HepG2 (cell line): ENCODE measurements around the gene SIGLEC10. TPM values are rescaled to one million over a fixed set of nuclear protein-coding genes. Genes with fewer than 3 reads are reported as not detected.

Experiments used
- ADNP ChIP-seq: sonication (generic); formaldehyde crosslinking; IDR thresholded peaks from 2 replicates; pipeline ENCODE4 v1.4.0; 2020; ENCODE audit warnings: missing genetic modification reagents
- BRCA1 ChIP-seq: sonication (generic); formaldehyde crosslinking; IDR thresholded peaks from 2 replicates; pipeline ENCODE4 v1.4.0; 2020; ENCODE audit warnings: missing genetic modification reagents
- ESRRA ChIP-seq: sonication (generic); formaldehyde crosslinking; IDR thresholded peaks from 2 replicates; pipeline ENCODE4 v1.5.1; 2020; ENCODE audit warnings: mild to moderate bottlenecking, low read depth, missing genetic modification reagents
- IKZF4 ChIP-seq: sonication (generic); formaldehyde crosslinking; IDR thresholded peaks from 2 replicates; pipeline ENCODE4 v1.5.1; 2020; ENCODE audit warnings: borderline replicate concordance, mild to moderate bottlenecking, low read depth, missing genetic modification reagents; ENCODE audit errors: not compliant biosample characterization
- KLF6 ChIP-seq: IDR thresholded peaks from 2 replicates; pipeline ENCODE4 v1.8.0; 2016; ENCODE audit warnings: missing biosample characterization, missing genetic modification reagents
- NFE2L1 ChIP-seq: sonication (generic); formaldehyde crosslinking; IDR thresholded peaks from 2 replicates; pipeline ENCODE4 v1.4.0; 2020; ENCODE audit warnings: missing genetic modification reagents, mild to moderate bottlenecking, borderline replicate concordance
- ONECUT2 ChIP-seq: sonication (generic); formaldehyde crosslinking; IDR thresholded peaks from 2 replicates; pipeline ENCODE4 v1.4.0; 2020; ENCODE audit warnings: missing genetic modification reagents
- POLR2G ChIP-seq: fragments of 200-400 bp; formaldehyde crosslinking; IDR thresholded peaks from 2 replicates; pipeline ENCODE4 v1.6.1; 2018; ENCODE audit warnings: mild to moderate bottlenecking, low read depth, low read length, moderate library complexity
- PRPF4 ChIP-seq: fragments of 200-400 bp; formaldehyde crosslinking; IDR thresholded peaks from 2 replicates; pipeline ENCODE4 v1.6.1; 2016; ENCODE audit warnings: low read length, low read depth; ENCODE audit not compliant: poor library complexity, severe bottlenecking
- SALL1 ChIP-seq: sonication (generic); formaldehyde crosslinking; IDR thresholded peaks from 2 replicates; pipeline ENCODE4 v1.8.0; 2022; ENCODE audit warnings: mild to moderate bottlenecking, missing genetic modification reagents
- SIX4 ChIP-seq: sonication (generic); formaldehyde crosslinking; IDR thresholded peaks from 2 replicates; pipeline ENCODE4 v1.4.0; 2020; ENCODE audit warnings: missing genetic modification reagents
- ZFP1 ChIP-seq: IDR thresholded peaks from 2 replicates; pipeline ENCODE4 v1.6.1; 2016
- ZNF546 ChIP-seq: sonication (generic); formaldehyde crosslinking; conservative IDR thresholded peaks from 2 replicates; pipeline ENCODE4 v1.8.1; 2023; ENCODE audit warnings: mild to moderate bottlenecking, missing genetic modification reagents
- ZNF567 ChIP-seq: sonication (generic); formaldehyde crosslinking; IDR thresholded peaks from 2 replicates; pipeline ENCODE4 v1.8.1; 2023; ENCODE audit warnings: mild to moderate bottlenecking, missing genetic modification reagents, borderline replicate concordance
- ZNF75D ChIP-seq: sonication (generic); formaldehyde crosslinking; IDR thresholded peaks from 2 replicates; pipeline ENCODE4 v1.8.1; 2023; ENCODE audit warnings: missing genetic modification reagents, mild to moderate bottlenecking, borderline replicate concordance
- ZNF768 ChIP-seq: sonication (generic); formaldehyde crosslinking; IDR thresholded peaks from 2 replicates; pipeline ENCODE4 v1.4.0; 2020; ENCODE audit warnings: missing genetic modification reagents
- ZNF788 ChIP-seq: sonication (generic); formaldehyde crosslinking; IDR thresholded peaks from 2 replicates; pipeline ENCODE4 v1.5.0; 2020; ENCODE audit warnings: mild to moderate bottlenecking, missing genetic modification reagents, borderline replicate concordance
- polyA plus RNA-seq, 8 experiments: library from polyadenylated mRNA; depleted of rRNA in 3 of 8; stranded (reverse) in 7 of 8; unstranded in 1 of 8; fragments of >200 nt; fragmentation: Illumina TruSeq in 4 of 8; extraction: Trizol in 4 of 8; gene quantifications; 2 replicates each; pipeline versions ENCODE4 v1.2.1 to v1.2.3, GENCODE V29; 2011 to 2016; ENCODE audit warnings: low read depth in 4 of 8, missing spikeins in 1 of 8, mixed read lengths in 1 of 8; ENCODE audit not compliant: insufficient read depth in 1 of 8
- total RNA-seq, 5 experiments: library from RNA; depleted of rRNA; stranded (reverse); fragments of >200 nt; fragmentation: Illumina TruSeq; extraction: Trizol; gene quantifications; 2 replicates each; pipeline ENCODE4 v1.2.3, GENCODE V29; 2016; ENCODE audit warnings: low read depth in 1 of 5
- TF ChIP-seq, protein P1 (sequence below): sonication (generic); formaldehyde crosslinking; IDR thresholded peaks from 2 replicates; pipeline ENCODE4 v1.5.1; 2020; ENCODE audit warnings: mild to moderate bottlenecking, missing genetic modification reagents, borderline replicate concordance
- TF ChIP-seq, protein P2 (sequence below): sonication (generic); formaldehyde crosslinking; IDR thresholded peaks from 2 replicates; pipeline ENCODE4 v1.5.0; 2020; ENCODE audit warnings: mild to moderate bottlenecking, missing genetic modification reagents
- TF ChIP-seq, protein P3 (sequence below): sonication (generic); formaldehyde crosslinking; IDR thresholded peaks from 2 replicates; pipeline ENCODE4 v1.4.0; 2020; ENCODE audit warnings: missing genetic modification reagents
- TF ChIP-seq, protein P4 (sequence below): IDR thresholded peaks from 2 replicates; pipeline ENCODE4 v1.6.1; 2016; ENCODE audit warnings: low read depth

The SIGLEC10 gene
- total and polyA plus RNA-seq, 2 of the 13 experiments (the other 11 are each of a cell fraction or from before 2014, with no cell fraction given), result not detected

DNA sequence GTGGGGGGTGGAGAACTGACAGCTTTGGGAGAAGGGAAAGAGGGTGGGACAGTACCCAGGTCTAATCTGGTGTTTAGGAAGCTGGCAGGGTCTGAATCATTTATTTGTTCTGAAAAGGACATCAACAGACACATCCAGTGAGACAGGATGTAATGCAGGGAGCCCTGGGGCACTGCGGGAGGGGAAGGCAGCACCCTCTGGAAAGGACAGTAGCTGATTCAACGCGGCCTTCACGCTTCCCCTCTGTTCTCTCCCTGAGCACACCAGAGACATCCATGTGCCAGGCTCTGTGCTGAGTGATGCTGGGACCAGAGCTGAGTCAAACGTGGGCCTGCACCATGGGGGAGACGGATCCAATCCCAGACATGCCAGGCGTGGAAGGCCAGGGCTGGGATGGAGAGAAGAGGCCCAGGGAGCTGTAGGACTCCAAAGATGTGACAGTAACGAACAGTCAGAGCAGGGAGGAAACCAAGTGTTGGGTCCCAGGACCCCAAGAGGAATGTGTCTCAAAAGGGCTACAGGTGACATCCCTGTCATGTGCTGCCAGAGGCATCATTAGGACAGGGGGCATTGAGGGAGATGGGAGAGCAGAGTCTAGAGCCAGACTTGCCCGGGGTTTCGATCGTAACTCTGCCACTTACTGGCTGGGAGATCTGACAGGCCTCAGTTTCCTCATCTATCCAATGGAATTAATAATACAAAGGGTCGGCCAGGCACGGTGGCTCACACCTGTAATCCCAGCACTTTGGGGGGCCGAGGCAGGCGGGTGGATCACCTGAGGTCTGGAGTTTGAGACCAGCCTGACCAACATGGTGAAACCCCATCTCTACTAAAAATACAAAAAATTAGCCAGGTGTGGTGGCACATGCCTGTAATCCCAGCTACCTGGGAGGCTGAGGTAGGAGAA is 53.0 kb downstream of the SIGLEC10 start (continued):
- TF ChIP-seq POLR2G, result peak; percentile 84
- 0 out of 2 replicates have a peak, but pooled peaks have one; percentile 23 for TF ChIP-seq ZNF788
- no peak for TF ChIP-seq ONECUT2
- no peak for TF ChIP-seq PRPF4
- no peak for TF ChIP-seq SIX4
- no peak for TF ChIP-seq NFE2L1 (CRISPR knock-in tag)
- no peak for TF ChIP-seq ADNP
- peak; percentile 55; the same call in 1 of the 2 replicates for TF ChIP-seq ZNF768 (CRISPR knock-in tag)
- TF ChIP-seq, protein P1, sequence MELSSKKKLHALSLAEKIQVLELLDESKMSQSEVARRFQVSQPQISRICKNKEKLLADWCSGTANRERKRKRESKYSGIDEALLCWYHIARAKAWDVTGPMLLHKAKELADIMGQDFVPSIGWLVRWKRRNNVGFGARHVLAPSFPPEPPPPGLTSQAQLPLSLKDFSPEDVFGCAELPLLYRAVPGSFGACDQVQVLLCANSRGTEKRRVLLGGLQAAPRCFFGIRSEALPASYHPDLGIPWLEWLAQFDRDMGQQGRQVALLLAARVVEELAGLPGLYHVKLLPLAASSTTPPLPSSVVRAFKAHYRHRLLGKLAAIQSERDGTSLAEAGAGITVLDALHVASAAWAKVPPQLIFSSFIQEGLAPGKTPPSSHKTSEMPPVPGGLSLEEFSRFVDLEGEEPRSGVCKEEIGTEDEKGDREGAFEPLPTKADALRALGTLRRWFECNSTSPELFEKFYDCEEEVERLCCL (CRISPR knock-in tag), result no peak; the same call in 1 of the 2 replicates
- TF ChIP-seq KLF6 (CRISPR knock-in tag), result no peak
- TF ChIP-seq ZNF546 (CRISPR knock-in tag), result no peak
- TF ChIP-seq, protein P2, sequence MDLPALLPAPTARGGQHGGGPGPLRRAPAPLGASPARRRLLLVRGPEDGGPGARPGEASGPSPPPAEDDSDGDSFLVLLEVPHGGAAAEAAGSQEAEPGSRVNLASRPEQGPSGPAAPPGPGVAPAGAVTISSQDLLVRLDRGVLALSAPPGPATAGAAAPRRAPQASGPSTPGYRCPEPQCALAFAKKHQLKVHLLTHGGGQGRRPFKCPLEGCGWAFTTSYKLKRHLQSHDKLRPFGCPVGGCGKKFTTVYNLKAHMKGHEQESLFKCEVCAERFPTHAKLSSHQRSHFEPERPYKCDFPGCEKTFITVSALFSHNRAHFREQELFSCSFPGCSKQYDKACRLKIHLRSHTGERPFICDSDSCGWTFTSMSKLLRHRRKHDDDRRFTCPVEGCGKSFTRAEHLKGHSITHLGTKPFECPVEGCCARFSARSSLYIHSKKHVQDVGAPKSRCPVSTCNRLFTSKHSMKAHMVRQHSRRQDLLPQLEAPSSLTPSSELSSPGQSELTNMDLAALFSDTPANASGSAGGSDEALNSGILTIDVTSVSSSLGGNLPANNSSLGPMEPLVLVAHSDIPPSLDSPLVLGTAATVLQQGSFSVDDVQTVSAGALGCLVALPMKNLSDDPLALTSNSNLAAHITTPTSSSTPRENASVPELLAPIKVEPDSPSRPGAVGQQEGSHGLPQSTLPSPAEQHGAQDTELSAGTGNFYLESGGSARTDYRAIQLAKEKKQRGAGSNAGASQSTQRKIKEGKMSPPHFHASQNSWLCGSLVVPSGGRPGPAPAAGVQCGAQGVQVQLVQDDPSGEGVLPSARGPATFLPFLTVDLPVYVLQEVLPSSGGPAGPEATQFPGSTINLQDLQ (CRISPR knock-in tag), result 0 out of 2 replicates have a peak, but pooled peaks have one; percentile 51
- TF ChIP-seq ZNF75D (CRISPR knock-in tag), result no peak
- no peak for TF ChIP-seq ZNF567 (CRISPR knock-in tag)
- TF ChIP-seq, protein P3, sequence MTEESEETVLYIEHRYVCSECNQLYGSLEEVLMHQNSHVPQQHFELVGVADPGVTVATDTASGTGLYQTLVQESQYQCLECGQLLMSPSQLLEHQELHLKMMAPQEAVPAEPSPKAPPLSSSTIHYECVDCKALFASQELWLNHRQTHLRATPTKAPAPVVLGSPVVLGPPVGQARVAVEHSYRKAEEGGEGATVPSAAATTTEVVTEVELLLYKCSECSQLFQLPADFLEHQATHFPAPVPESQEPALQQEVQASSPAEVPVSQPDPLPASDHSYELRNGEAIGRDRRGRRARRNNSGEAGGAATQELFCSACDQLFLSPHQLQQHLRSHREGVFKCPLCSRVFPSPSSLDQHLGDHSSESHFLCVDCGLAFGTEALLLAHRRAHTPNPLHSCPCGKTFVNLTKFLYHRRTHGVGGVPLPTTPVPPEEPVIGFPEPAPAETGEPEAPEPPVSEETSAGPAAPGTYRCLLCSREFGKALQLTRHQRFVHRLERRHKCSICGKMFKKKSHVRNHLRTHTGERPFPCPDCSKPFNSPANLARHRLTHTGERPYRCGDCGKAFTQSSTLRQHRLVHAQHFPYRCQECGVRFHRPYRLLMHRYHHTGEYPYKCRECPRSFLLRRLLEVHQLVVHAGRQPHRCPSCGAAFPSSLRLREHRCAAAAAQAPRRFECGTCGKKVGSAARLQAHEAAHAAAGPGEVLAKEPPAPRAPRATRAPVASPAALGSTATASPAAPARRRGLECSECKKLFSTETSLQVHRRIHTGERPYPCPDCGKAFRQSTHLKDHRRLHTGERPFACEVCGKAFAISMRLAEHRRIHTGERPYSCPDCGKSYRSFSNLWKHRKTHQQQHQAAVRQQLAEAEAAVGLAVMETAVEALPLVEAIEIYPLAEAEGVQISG (CRISPR knock-in tag), result no peak
- TF ChIP-seq BRCA1, result 0 out of 2 replicates have a peak, but pooled peaks have one; percentile 27
- no peak for TF ChIP-seq ESRRA (CRISPR knock-in tag)
- peak; percentile 47; the same call in 1 of the 2 replicates for TF ChIP-seq SALL1 (CRISPR knock-in tag)
- TF ChIP-seq ZFP1, result no peak
- TF ChIP-seq, protein P4, sequence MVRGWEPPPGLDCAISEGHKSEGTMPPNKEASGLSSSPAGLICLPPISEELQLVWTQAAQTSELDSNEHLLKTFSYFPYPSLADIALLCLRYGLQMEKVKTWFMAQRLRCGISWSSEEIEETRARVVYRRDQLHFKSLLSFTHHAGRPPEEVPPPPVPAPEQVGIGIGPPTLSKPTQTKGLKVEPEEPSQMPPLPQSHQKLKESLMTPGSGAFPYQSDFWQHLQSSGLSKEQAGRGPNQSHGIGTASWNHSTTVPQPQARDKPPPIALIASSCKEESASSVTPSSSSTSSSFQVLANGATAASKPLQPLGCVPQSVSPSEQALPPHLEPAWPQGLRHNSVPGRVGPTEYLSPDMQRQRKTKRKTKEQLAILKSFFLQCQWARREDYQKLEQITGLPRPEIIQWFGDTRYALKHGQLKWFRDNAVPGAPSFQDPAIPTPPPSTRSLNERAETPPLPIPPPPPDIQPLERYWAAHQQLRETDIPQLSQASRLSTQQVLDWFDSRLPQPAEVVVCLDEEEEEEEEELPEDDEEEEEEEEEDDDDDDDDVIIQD (CRISPR knock-in tag), result peak; percentile 60; the same call in 1 of the 2 replicates
- TF ChIP-seq IKZF4, result no peak
